ENCODE data around the gene GPR78. TPM values are rescaled to one million over a fixed set of nuclear protein-coding genes. Genes with fewer than 3 reads are reported as not detected.

Gene GPR78
- total RNA-seq, 1 donor from 2014 or later: not detected

GRCh38 chr4:8543623-8544022 lies 36.6 kb upstream of the GPR78 start:
- Mint-ChIP-seq H3K4me1 (no peaks in the 10 kb centered on the region), H3K9me3 (no peaks in the 10 kb centered on the region), H3K4me3 (no peak overlapping the region), H3K27me3 (peaks cover 4% of the 10 kb centered on the region), H3K36me3 (ENCODE audit: low read depth) (no peaks in the 10 kb centered on the region), H3K27ac (no peak overlapping the region)
- ATAC-seq (ENCODE audit: low read depth): no peak
- intact Hi-C loops (cut with micrococcal nuclease): no loop called here
- no peak for DNase-seq
- no peak for TF ChIP-seq CTCF (IDR thresholded peaks at IDR 0.05)
- ChIA-PET POLR2A (no interaction called here), CTCF (no interaction called here)

DNA sequence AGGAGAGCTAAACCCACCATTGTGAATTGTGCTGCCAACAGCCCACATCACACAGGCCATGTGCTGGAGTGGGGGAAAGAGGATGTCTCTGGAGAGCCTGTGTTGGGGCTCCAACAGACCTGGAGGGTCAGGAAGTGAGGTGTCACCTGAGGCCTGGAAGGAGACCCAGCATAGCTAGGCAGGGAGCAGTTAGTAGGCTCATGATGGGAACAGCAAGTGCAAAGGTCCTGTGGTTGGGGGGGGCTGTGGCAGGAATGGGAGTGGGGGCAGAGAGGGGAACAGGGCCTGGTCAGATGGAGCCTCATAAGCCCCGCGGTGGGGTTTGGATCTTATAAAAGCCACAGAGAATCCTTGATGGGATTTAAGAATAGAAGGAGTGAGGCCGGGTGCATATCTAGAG lies 35.9 kb upstream of the GPR78 start:
- no peak overlapping the region for H3K4me3 Mint-ChIP-seq
- H3K27ac Mint-ChIP-seq: no peak overlapping the region
- ChIA-PET POLR2A (no interaction called here), CTCF (no interaction called here)
- H3K36me3 Mint-ChIP-seq (ENCODE audit: low read depth): no peaks in the 10 kb centered on the region
- no peak for TF ChIP-seq CTCF (IDR thresholded peaks at IDR 0.05)
- ATAC-seq (ENCODE audit: low read depth): no peak
- intact Hi-C loops (cut with micrococcal nuclease): no loop called here
- no peaks in the 10 kb centered on the region for H3K9me3 Mint-ChIP-seq
- peaks cover 4% of the 10 kb centered on the region for H3K27me3 Mint-ChIP-seq
- DNase-seq: no peak
- no peaks in the 10 kb centered on the region for H3K4me1 Mint-ChIP-seq

DNA sequence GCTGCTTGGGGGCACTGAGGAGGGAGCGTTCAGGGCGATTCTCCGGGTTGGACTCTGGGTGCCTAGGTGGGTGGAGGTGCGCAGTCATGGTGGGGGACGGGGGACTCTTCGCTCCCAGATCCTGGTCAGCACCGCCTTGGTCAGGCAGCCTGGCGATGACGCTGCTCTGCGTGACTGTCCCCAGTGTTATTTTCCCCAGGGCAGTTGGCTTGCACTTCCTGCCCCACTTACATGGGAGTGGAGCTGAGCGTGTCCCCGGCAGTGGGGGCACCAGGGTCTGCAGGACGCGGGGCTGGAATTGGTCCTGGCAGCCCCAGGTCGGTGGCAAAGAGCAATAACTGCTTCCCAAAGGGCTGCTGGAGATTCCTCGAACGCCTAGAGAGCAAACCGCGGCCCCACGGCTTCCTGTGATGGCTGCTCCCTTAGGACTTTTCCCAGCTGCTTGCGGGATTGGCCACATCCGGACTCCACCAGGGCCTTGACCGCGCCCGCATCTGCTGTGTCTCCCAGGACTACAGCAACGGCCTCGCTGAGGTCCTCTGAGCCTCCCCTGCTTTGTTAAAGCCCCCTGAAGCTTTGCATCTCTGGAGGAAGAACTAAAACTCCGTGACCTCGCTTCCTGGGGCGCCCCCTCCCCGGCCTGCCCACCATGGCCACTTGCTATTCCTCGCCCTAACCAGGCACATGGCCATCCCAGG lies 35.3 kb upstream of the GPR78 start:
- POLR2A ChIA-PET: no interaction called here
- no peak overlapping the region for H3K27ac Mint-ChIP-seq
- H3K4me3 Mint-ChIP-seq: no peak overlapping the region
- TF ChIP-seq CTCF (IDR thresholded peaks at IDR 0.05): no peak
- CTCF ChIA-PET: no interaction called here
- peaks cover 4% of the 10 kb centered on the region for H3K27me3 Mint-ChIP-seq
- intact Hi-C loops (cut with micrococcal nuclease): no loop called here
- H3K36me3 Mint-ChIP-seq (ENCODE audit: low read depth): no peaks in the 10 kb centered on the region
- no peak for DNase-seq
- no peaks in the 10 kb centered on the region for H3K9me3 Mint-ChIP-seq
- no peaks in the 10 kb centered on the region for H3K4me1 Mint-ChIP-seq
- no peak for ATAC-seq (ENCODE audit: low read depth)

DNA sequence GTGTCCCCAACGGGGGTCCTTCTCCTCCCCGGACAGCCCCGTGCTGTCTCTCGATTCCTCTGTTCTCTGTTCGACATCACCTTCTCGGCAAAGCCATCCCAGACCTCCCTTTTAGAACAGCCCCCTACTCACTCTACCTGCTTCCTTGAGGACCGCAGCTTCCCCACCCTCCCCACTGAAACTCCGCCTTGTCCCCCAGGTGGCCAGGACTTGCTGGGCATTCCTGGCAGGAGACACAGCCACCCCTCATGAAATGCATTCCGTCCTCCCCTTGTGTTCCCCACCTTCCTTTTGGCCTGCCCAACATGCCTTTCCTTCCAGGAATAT lies 34.8 kb upstream of the GPR78 start:
- no peak overlapping the region for H3K4me3 Mint-ChIP-seq
- H3K9me3 Mint-ChIP-seq: no peaks in the 10 kb centered on the region
- DNase-seq (no peak), ATAC-seq (ENCODE audit: low read depth) (no peak)
- H3K36me3 Mint-ChIP-seq (ENCODE audit: low read depth): no peaks in the 10 kb centered on the region
- CTCF ChIA-PET: no interaction called here
- POLR2A ChIA-PET: no interaction called here
- peaks cover 4% of the 10 kb centered on the region for H3K27me3 Mint-ChIP-seq
- no peak for TF ChIP-seq CTCF (IDR thresholded peaks at IDR 0.05)
- H3K27ac Mint-ChIP-seq: no peak overlapping the region
- H3K4me1 Mint-ChIP-seq: no peaks in the 10 kb centered on the region
- intact Hi-C loops (cut with micrococcal nuclease): no loop called here

DNA sequence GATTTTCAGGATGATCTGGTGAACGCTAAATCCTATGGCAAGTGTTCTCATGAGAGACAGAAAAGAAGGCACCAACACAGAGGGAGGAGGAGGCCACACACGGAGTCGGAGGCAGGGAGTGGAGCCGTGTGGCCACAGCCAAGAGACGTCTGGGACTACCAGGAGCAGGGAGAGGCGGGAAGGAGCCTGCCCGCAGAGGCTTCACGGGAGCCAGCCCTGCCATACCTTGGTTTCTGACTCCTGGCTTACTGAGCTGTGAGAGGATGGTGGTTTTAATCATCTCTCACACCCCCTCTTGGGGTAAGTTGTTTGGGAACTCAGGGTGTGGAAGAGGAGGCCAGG lies 33.5 kb upstream of the GPR78 start:
- H3K4me1 Mint-ChIP-seq: no peaks in the 10 kb centered on the region
- DNase-seq (no peak), ATAC-seq (ENCODE audit: low read depth) (no peak)
- no peak for TF ChIP-seq CTCF (IDR thresholded peaks at IDR 0.05)
- peaks cover 4% of the 10 kb centered on the region for H3K27me3 Mint-ChIP-seq
- H3K36me3 Mint-ChIP-seq (ENCODE audit: low read depth): no peaks in the 10 kb centered on the region
- H3K27ac Mint-ChIP-seq: no peak overlapping the region
- intact Hi-C loops (cut with micrococcal nuclease): no loop called here
- POLR2A ChIA-PET: no interaction called here
- H3K4me3 Mint-ChIP-seq: no peak overlapping the region
- CTCF ChIA-PET: no interaction called here
- H3K9me3 Mint-ChIP-seq: peaks cover 2% of the 10 kb centered on the region

Data from activated B cell treated with CpG ODN at 0.5 μM for 24 hours (primary cell).